Measurements from ENCODE around the gene RUBCN. TPM values are rescaled to one million over a fixed set of nuclear protein-coding genes. Genes with fewer than 3 reads are reported as not detected.

Gene RUBCN
- total and polyA plus RNA-seq, 9 of the 15 experiments (the other 6 are each of a cell fraction or from before 2014, with no cell fraction given), result 8.4 to 24.0 (median 11.9) TPM

- TF ChIP-seq YY1 (IDR thresholded peaks at IDR 0.05; ENCODE audit: borderline replicate concordance in 1 of 3, control insufficient read depth in 1 of 3, extremely low read depth in 1 of 3, insufficient read depth in 3 of 3, insufficient read length in 1 of 3, insufficient replicate concordance in 2 of 3, low read depth in 1 of 3, low read length in 2 of 3) (no peak), MAFG (tag; conservative IDR thresholded peaks at IDR 0.05) (peak; percentile 67; the same call in 1 of the 2 replicates), DACH1 (IDR thresholded peaks at IDR 0.05; ENCODE audit: partially characterized antibody) (no peak), MIER1 (IDR thresholded peaks at IDR 0.05; ENCODE audit: low read depth) (no peak), ZFP30 (CRISPR knock-in tag; IDR thresholded peaks at IDR 0.05; ENCODE audit: borderline replicate concordance) (no peak), TCF7L2 (IDR thresholded peaks at IDR 0.05; ENCODE audit: low read depth, low read length) (no peak), ZNF24 (IDR thresholded peaks at IDR 0.05) (no peak), CREM (IDR thresholded peaks at IDR 0.05; ENCODE audit: low read depth) (peak; percentile 90), ATF6 (CRISPR knock-in tag; IDR thresholded peaks at IDR 0.05) (no peak), RREB1 (CRISPR knock-in tag; IDR thresholded peaks at IDR 0.05) (0 out of 2 replicates have a peak, but pooled peaks have one; percentile 14), SREBF2 (CRISPR knock-in tag; IDR thresholded peaks at IDR 0.05) (no peak), DIDO1 (tag; IDR thresholded peaks at IDR 0.05; ENCODE audit: low read depth) (no peak), ZNF398 (CRISPR knock-in tag; IDR thresholded peaks at IDR 0.05) (no peak), ZNF764 (CRISPR knock-in tag; IDR thresholded peaks at IDR 0.05; ENCODE audit: low read depth) (no peak), ZNF239 (CRISPR knock-in tag; IDR thresholded peaks at IDR 0.05) (no peak), ATF2 (CRISPR knock-in tag; IDR thresholded peaks at IDR 0.05) (no peak)
Observed at GRCh38 chr3:197711973-197712707, 24.6 kb downstream of the RUBCN start (continued).
